Measurements from ENCODE around the gene PPIB.

Gene PPIB

DNA sequence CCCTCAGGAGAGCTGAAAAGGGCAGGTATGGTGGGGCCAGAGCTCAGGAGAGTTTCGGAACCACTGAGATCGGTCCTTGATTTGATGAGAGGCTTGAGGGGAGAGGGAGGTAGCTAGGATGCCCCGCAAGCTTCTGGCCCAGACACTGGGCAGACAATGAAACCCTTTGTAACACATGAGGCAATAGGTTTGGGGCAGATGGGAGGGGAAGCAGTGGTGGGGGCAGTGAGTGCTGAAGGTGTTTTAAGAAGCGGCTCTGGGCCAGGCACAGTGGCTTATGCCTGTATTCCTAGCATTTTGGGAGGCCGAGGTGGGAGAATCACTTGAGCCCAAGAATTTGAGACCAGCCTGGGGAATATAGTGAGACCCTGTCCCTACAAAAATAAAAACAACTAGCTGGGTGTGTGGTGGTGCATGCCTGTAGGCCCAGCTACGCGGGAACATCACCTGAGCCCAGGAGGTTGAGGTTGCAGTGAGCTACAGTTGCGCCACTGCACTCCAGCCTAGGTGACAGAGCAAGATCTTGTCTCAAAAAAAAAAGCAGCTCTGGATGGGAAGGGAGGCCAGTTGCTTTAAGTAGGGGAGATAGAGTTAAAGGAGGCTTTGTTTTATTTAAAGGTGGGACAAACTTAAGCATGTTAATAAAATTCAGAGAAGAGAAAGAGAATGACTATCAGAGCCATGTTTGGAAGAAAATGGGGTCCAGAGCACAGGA is 20.9 kb downstream of the PPIB start:
- TF ChIP-seq GATA2 (IDR thresholded peaks at IDR 0.05; ENCODE audit: low read depth, low read length) (no peak), GATA3 (IDR thresholded peaks at IDR 0.05; ENCODE audit: low read depth, low read length) (no peak)

DNA sequence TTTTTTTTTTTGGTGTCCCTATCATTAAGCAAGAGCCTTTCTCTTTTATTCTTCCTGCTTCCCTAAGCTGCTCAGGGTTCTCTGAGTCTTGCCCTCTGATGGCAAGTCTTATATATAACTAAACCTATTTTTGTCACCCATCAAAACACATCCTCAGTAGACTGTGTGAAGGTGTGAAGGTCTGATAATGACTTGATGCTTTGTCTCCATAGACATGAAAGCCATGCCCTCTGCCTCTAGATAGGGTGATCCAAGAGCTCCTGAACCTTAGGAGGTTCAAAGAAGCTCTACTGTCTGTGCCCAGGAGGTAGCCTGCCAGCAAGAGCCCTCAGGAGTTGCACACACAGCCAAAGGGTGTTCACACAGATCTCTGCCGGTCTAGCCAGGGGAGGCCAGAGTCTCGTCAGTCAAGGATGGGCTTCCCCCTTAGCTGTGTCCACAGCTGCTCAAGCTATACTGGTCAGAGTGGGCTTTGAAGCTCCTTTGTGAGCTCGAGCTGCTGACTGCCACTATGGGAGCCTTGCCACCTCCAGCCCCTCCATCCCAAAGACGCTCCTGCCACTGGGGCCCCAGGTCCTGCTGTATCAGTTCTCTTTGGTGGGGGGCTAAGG is 24.4 kb downstream of the PPIB start:
- TF ChIP-seq GATA3 (IDR thresholded peaks at IDR 0.05; ENCODE audit: low read depth, low read length) (no peak), GATA2 (IDR thresholded peaks at IDR 0.05; ENCODE audit: low read depth, low read length) (no peak)

DNA sequence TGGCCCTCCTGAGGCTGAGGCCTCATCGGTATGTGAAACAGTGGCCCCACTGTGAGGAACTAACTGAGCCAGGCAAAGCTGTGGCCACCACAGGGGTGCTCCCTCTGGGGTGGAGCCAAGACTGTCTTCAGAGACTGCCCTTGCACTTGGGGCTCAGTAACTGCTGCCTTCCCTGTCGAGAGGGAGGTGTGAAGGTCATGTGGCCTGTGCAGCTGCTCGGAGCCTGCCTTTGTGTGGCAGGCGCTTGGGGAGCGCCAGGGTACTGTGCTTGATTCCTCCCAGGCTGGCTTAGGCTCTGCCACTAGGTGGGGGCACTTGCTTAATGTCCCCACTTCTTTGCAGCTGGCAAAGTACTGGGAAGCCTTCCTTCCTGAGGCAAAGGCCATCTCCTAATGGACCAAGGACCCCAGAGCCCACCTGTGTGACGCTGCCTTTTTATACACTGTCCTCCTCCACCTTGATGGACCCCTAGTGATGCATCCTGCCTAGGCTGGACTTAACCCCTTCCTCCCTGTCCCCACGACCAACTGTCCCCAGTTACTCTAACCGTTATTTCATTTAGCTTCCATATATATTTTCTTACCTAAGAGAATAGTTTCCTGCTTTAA is 25.5 kb downstream of the PPIB start:
- no peak for TF ChIP-seq GATA2 (IDR thresholded peaks at IDR 0.05; ENCODE audit: low read depth, low read length)
- no peak for TF ChIP-seq GATA3 (IDR thresholded peaks at IDR 0.05; ENCODE audit: low read depth, low read length)

DNA sequence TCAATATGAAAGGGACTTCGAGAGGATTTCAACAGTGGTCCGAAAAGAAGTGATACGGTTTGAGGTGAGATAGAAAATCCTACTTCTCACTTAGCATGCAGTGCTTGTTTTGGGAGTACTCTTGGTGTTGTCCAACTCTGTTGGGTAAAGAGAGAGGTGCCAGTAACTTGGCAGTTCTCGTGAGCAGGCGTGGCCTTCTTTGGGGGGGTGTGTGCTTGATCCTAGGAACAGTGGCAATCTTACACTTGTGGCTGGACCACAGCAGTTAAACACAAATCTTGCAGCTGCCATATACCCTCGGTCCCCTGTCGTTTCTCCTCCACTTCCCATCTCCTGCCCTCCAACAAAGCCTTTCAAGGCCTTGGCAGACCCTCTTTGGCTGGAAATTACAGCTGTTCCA is 26.5 kb downstream of the PPIB start:
- TF ChIP-seq GATA3 (IDR thresholded peaks at IDR 0.05; ENCODE audit: low read depth, low read length) (no peak), GATA2 (IDR thresholded peaks at IDR 0.05; ENCODE audit: low read depth, low read length) (no peak)

DNA sequence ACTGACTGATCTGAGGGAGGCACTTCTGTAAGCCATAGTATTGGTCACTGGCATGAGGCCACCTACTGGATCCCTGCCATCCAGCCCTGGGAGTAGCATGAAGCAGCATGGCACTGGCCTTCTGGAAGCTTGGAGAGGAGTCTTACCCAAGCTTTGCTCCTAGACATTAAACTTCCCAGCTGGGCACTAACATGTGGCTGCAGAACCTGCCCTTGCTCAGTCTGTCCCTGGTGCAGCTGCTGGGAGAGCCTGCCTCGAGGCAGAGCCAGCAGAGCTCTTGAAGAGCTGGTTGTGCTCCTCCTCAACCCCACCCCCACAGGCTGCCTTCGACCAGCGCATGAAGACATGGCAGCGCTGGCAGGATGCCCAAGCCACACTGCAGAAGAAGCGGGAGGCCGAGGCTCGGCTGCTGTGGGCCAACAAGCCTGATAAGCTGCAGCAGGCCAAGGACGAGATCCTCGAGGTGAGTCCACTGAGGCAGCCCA is 28.4 kb downstream of the PPIB start:
- TF ChIP-seq GATA3 (IDR thresholded peaks at IDR 0.05; ENCODE audit: low read depth, low read length) (no peak), GATA2 (IDR thresholded peaks at IDR 0.05; ENCODE audit: low read depth, low read length) (no peak)

DNA sequence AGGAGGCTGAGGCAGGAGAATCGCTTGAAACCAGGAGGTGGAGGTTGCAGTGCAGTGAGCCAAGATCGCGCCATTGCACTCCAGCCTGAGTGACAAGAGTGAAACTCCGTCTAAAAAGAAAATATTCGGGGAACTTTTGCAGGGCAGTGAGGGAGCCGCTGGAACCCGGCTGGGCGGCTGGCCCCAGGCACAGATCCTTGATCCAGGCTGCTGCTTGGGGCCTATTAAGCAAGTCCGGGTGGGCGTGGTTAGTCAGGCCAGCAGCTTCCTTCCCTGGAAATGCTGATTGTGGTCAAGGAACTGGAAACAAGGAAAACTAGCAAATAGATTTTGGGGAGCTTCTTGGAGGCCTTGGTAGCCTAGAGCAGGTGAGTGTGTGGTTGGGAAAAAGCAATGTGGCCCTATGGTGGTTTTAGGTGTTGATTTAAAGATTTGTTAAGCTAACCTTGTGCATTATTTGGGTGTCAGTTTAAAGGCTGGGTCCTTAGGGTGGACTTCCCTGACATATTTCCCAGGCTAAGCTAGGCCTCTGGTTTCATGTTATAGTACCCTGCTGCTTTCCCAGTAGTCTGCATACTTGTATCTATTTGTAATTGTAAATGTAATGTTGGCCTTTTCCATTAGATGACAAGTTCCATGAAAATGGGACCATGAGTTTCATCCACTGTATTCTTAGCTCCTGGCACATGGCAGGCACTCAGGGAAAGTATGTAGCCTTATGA is 29.0 kb downstream of the PPIB start:
- TF ChIP-seq GATA3 (IDR thresholded peaks at IDR 0.05; ENCODE audit: low read depth, low read length), result no peak
- no peak for TF ChIP-seq GATA2 (IDR thresholded peaks at IDR 0.05; ENCODE audit: low read depth, low read length)

DNA sequence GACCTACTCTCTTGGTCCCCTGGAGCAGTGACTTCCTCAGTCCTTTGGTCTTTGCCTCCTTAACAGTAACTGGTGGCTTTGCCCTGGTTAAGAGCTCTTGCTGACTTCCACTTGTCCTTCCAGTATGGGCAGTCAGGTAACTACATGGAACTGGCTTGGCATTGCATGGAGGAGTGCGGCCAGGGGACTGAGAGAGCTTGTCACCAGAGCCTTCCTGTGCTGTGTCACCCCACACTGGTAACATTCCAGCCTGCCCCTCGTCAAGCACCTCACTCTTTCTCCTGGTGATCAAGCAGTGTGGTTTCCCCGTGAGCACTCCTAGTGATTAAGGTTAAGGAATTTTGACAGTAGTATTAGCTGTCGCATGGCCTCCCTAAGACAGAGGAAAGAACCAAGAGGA is 30.6 kb downstream of the PPIB start:
- TF ChIP-seq GATA3 (IDR thresholded peaks at IDR 0.05; ENCODE audit: low read depth, low read length) (no peak), GATA2 (IDR thresholded peaks at IDR 0.05; ENCODE audit: low read depth, low read length) (no peak)

DNA sequence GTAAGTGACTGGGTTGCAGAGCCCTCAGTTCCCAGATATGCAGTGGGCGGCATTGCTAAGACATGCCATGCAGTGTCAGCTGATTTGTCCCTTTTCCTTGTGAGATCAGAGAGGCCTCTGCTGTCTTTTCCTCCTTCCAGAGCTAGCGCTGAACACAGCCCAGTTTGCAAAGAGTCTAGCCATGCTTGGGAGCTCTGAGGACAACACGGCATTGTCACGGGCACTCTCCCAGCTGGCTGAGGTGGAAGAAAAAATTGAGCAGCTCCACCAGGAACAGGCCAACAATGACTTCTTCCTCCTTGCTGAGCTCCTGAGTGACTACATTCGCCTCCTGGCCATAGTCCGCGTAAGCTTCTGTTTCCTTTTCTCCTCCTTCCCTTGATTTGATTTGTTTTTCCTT is 31.3 kb downstream of the PPIB start:
- TF ChIP-seq GATA2 (IDR thresholded peaks at IDR 0.05; ENCODE audit: low read depth, low read length) (no peak), GATA3 (IDR thresholded peaks at IDR 0.05; ENCODE audit: low read depth, low read length) (no peak)

DNA sequence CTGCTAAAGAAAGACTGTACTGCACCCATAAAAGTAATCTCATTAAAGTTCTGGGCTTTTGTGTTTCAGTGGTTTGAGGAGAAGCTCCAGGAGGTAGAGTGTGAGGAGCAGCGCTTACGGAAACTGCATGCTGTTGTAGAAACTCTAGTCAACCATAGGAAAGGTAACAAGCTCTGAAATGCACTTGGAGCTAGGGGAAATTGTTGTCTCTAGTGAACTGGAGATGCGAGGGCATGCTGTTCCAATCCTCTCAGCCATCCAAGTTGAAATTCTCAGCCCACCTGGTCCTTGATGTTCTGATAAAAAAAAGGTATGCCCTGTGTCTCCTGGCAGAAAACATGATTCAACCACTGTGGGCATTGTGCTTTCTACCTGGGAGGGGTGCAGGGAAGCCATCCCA is 32.7 kb downstream of the PPIB start:
- TF ChIP-seq GATA2 (IDR thresholded peaks at IDR 0.05; ENCODE audit: low read depth, low read length) (no peak), GATA3 (IDR thresholded peaks at IDR 0.05; ENCODE audit: low read depth, low read length) (no peak)

DNA sequence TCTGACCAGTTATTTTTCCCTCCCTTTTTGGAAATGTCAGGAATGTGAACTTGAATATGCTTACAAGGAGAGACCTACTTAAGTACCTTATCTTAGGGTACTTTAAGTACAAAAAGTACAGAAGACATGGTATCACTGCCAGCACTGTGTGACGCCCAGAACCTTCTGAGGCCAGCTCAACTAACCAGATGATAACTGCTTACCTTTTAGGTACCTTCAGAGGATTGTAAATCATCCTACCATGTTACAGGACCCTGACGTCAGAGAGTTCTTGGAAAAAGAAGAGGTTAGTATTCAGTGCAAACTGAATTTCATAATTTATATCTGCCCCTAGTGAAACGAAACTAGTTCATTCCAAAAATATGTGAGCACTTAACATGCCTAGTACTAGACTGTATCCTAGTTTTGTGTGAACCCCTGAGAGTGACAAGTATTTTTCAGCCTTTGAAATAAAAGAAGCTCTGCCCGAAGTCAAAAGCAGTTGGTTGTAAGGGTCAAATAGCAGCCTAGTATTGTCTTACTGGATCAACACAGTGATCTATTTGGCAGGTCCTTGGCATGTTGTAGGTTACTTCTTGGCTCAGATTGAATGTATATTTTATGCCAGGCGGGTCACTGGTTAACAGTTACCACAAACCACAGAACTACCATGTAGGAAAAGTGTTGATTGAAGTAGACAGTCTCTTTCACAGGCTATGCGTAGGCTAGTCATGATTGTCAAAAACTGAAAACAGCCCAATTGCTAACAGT is 35.1 kb downstream of the PPIB start:
- TF ChIP-seq GATA2 (IDR thresholded peaks at IDR 0.05; ENCODE audit: low read depth, low read length), result no peak
- TF ChIP-seq GATA3 (IDR thresholded peaks at IDR 0.05; ENCODE audit: low read depth, low read length), result no peak

DNA sequence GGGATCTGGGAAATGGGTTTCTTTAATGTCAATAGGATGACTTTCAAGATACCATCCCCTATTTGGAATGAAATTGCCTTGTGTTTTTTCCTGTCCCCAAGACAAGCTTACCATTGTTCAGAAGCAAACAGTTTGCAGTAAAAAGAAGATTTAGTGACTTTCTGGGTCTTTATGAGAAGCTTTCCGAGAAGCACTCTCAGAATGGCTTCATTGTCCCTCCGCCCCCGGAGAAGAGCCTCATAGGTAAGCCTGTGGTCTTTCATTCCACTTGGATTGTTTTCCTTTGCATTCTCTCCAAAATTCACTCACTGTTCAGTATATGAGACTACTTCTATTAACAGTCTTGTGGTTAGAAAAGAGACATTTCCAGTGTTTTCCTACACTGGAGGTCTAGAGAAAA is 36.8 kb downstream of the PPIB start:
- TF ChIP-seq GATA3 (IDR thresholded peaks at IDR 0.05; ENCODE audit: low read depth, low read length), result no peak
- TF ChIP-seq GATA2 (IDR thresholded peaks at IDR 0.05; ENCODE audit: low read depth, low read length), result no peak

DNA sequence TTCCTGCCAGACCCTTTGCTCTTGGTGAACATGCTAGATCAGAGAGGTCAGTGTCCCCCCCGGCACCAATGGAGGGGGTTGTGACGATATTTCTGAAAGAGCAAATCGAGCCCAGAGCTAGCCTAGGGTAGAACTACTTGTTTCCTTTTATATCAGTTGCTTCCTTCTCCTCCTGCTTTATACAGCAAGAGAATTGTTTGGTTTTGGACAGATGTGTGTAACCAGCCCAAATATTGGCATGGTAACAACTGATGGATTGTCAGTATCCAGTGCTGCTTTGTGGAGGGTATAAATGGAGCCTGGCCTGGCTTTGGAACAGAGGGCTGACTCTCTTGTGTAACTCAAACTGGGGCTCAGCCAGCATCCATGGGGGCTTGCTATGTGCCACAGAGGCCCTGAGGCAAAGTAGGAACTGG is 39.9 kb downstream of the PPIB start:
- no peak for TF ChIP-seq GATA3 (IDR thresholded peaks at IDR 0.05; ENCODE audit: low read depth, low read length)
- no peak for TF ChIP-seq GATA2 (IDR thresholded peaks at IDR 0.05; ENCODE audit: low read depth, low read length)

DNA sequence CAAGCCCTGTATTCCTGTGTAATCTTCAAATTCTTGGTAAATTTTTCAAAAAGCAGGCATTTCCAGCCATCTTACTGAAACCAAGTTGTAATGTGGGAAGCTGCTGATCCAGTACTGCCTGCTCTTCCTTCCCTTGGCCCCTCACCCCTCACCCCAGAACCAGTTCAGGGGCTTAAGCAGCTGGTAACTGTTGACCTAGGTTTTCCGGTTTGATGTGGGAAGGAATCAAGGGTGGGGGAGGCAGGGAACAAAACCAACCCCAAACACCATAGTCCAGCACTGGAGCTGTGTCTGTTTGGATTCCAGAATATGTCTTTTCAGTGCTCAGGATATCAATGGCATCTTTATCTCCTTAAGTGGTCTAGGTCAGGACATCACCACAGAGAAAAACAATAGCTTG is 40.4 kb downstream of the PPIB start:
- TF ChIP-seq GATA2 (IDR thresholded peaks at IDR 0.05; ENCODE audit: low read depth, low read length) (no peak), GATA3 (IDR thresholded peaks at IDR 0.05; ENCODE audit: low read depth, low read length) (no peak)

DNA sequence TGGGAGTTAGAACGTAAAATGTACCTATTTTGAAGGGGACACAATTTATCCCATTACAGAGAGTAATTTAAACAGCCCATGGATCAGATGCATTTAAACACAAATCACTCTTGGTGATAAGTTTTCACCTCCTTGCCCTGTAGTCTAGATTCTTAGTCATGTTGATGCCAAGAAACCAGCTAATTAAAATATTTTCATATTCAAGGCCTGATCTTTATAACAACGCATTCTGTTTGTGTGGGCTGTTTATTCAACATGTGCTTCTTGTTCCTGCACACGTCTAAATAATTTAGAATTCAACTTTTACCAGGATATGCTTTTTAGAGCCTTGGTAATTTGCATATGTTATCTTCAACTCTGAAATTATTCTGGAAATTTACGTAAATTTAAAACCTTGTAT is 41.2 kb downstream of the PPIB start:
- TF ChIP-seq GATA2 (IDR thresholded peaks at IDR 0.05; ENCODE audit: low read depth, low read length), result no peak
- no peak for TF ChIP-seq GATA3 (IDR thresholded peaks at IDR 0.05; ENCODE audit: low read depth, low read length)
